IMR-90 (cell line): ENCODE data around the gene ACTRT3.

Experiments
- BHLHE40 ChIP-seq: fragments of 150-350 bp; IDR thresholded peaks from 2 replicates; pipeline ENCODE4 v1.6.1; 2016; ENCODE audit warnings: mild to moderate bottlenecking, low read depth, low read length
- CEBPB ChIP-seq: IDR thresholded peaks from 2 replicates; pipeline ENCODE4 v1.6.1; 2012; ENCODE audit warnings: low read depth, low read length, improper control_type of control experiment
- CHD1 ChIP-seq: IDR thresholded peaks from 2 replicates; pipeline ENCODE4 v1.6.1; 2012; ENCODE audit warnings: low read depth, low read length, improper control_type of control experiment
- CTCF ChIP-seq: conservative IDR thresholded peaks from 2 replicates; pipeline ENCODE4 v1.5.1; 2012; ENCODE audit warnings: mild to moderate bottlenecking, low read depth, low read length, improper control_type of control experiment
- ELK1 ChIP-seq: fragments of 150-350 bp; IDR thresholded peaks from 2 replicates; pipeline ENCODE4 v1.6.1; 2016; ENCODE audit warnings: low read depth, mild to moderate bottlenecking, low read length, moderate library complexity, borderline replicate concordance
- MAZ ChIP-seq: IDR thresholded peaks from 2 replicates; pipeline ENCODE4 v1.6.1; 2012; ENCODE audit warnings: low read depth, mild to moderate bottlenecking, low read length, improper control_type of control experiment, moderate library complexity, borderline replicate concordance
- MXI1 ChIP-seq: IDR thresholded peaks from 2 replicates; pipeline ENCODE4 v1.6.1; 2012; ENCODE audit warnings: low read depth, mild to moderate bottlenecking, low read length, moderate library complexity, borderline replicate concordance
- POLR2A ChIP-seq: IDR thresholded peaks from 2 replicates; pipeline ENCODE4 v1.6.1; 2012; ENCODE audit warnings: mild to moderate bottlenecking, low read depth, low read length
- RCOR1 ChIP-seq: IDR thresholded peaks from 2 replicates; pipeline ENCODE4 v1.6.1; 2012; ENCODE audit warnings: mild to moderate bottlenecking, low read length, improper control_type of control experiment; ENCODE audit not compliant: insufficient replicate concordance
- USF2 ChIP-seq: fragments of 150-350 bp; IDR thresholded peaks from 2 replicates; pipeline ENCODE4 v1.6.1; 2017; ENCODE audit warnings: mild to moderate bottlenecking, antibody characterized with exemption, low read length, low read depth

- TF ChIP-seq POLR2A (peak; percentile 97), CEBPB (peak; percentile 63; the same call in 1 of the 2 replicates), CTCF (peak; percentile 18; the same call in 1 of the 2 replicates), ELK1 (no peak), USF2 (no peak; the same call in 1 of the 2 replicates), BHLHE40 (no peak), MXI1 (peak; percentile 65), RCOR1 (no peak), MAZ (peak; percentile 82; the same call in 1 of the 2 replicates), CHD1 (0 out of 2 replicates have a peak, but pooled peaks have one; percentile 69)
Measured at GRCh38 chr3:169772897-169773816, 3.8 kb upstream of the ACTRT3 start, which contains the start of gene MYNN.
